Superior temporal gyrus (tissue), 1 donor: ENCODE data around the gene ZMIZ2.
"Not testable (repeated sequence)": the region's sequence is repeated elsewhere in the genome, so short reads cannot be mapped to it uniquely, and the experiment has no call there.

Experiments
- DNase-seq: peaks from one replicate; pipeline ENCODE4 v3.0.0-alpha.2; 2016; ENCODE audit errors: extremely low spot score

ZMIZ2 gene

DNA sequence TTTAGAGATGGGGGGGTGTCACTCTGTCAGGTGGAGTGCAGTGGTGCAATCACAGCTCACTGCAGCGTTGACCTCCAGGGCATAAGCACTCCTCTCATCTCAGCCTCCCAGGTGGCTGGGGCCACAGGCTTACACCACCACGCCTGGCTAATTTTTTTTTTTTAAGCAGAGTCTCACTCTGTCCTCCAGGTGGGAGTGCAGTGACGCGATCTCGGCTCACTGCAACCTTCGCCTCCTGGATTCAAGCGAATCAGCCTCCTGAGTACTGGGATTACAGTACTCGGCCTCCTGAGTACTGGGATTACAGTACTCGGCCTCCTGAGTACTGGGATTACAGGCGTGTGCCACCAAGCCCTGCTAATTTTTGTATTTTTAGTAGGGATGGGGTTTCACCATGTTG, 24.2 kb downstream of the ZMIZ2 start:
- no peak for DNase-seq

DNA sequence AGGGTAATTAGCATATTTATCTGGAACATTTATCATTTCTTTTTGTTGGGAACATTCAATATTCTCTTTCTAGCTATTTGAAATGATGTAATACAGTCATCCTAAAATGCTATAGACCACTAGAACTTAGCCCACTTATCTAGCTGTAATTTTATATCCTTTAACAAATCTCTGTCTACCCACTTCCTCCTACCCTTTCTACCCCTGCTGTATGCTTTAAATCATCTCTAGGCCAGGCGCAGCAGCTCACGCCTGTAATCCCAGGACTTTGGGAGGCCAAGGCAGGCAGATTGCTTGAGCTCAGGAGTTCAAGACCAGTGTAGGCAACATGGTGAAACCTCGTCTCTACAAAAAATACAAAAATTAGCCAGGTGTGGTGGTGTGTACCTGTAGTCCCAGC, 25.8 kb downstream of the ZMIZ2 start:
- not testable (repeated sequence) for DNase-seq

DNA sequence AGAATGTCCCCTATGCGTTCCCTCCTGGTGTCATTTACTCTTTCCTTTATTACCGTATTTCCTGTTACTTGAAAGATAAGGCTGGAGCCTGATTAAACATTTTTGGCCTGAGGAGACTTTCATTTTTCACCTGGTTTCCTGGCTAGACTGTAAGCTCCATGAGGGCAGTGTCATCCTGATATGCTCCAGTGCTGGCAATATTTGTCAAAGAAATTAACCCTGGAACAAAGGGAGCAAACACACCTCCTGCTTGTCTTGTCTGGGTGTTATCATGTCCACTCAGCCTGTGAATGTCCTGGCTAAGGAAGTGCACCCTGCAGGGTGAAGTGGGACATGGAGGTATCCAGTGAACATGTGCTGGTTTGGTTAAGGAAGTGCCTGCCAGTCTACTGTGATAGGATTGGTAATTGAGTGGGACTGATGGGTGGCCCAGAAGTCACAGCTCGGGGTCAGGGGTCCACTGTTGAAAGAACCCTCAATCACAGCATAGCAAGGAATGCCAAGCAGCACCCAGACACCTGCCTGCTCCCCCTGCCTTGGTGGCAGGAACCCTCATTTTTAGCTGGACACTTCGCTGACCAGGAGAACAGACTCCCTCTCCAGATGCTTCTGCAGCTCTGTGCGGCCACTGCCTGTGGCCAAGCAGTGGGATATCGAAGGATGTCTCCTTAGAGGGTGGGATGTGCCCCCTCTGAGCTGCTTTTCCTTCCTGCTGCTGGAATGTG, 26.9 kb downstream of the ZMIZ2 start:
- no peak for DNase-seq

DNA sequence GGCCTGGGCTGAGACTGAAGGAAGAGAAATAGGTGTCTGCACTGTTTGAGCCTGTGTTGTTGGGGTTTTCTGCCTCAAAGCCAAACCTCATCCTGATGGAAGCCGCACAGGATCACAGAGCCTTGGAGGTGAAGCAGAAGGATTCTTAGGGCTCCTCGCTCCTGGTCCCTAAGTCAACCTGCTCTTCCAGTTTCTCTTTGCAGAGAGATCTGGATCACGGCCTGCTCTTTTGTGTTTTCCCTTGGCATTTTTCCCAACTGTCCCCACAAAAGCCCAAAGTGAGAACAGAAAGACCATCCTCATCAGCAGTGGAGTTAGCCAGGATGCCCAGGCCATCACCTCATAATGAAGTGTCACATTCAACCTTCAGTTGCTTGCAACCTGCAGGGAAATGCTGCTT, 27.6 kb downstream of the ZMIZ2 start:
- DNase-seq, result no peak

DNA sequence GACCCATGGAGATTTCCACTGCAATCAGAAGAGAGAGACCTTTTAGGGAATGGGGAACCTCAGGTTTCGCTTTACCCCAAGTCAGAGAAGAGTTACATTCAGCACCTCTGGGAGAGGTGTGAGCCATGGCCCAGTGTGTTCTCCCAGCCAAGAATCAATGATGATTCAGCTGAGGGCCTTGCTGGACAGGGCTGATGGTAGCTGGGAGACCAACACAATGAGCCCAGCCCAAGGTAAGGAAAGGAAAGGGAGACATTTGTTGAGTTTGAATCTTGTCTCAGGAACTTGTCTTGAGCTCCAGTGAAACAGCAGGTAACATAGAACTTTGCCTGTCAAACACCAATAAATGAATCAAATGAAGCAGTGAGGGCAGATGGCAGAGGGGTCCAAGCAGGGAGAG, 33.8 kb downstream of the ZMIZ2 start:
- no peak for DNase-seq

- no peak for DNase-seq
These were observed 34.8 kb downstream of the ZMIZ2 start for GRCh38 chr7:44783407-44783806.

GRCh38 chr7:44784364-44784763, 35.7 kb downstream of the ZMIZ2 start:
- no peak for DNase-seq

- not testable (repeated sequence) for DNase-seq
These were observed 36.6 kb downstream of the ZMIZ2 start for GRCh38 chr7:44785218-44785617.

- DNase-seq, result no peak
These were observed 38.4 kb downstream of the ZMIZ2 start for GRCh38 chr7:44787041-44787440.

- DNase-seq, result no peak
These were observed 39.1 kb downstream of the ZMIZ2 start for GRCh38 chr7:44787762-44788161.

GRCh38 chr7:44789990-44790389, 41.3 kb downstream of the ZMIZ2 start:
- no peak for DNase-seq

GRCh38 chr7:44791278-44792219, 42.9 kb downstream of the ZMIZ2 start:
- no peak for DNase-seq

- DNase-seq, result no peak
These were observed 45.3 kb downstream of the ZMIZ2 start for GRCh38 chr7:44793919-44794318.

GRCh38 chr7:44794331-44794730, 45.7 kb downstream of the ZMIZ2 start:
- DNase-seq, result no peak

DNA sequence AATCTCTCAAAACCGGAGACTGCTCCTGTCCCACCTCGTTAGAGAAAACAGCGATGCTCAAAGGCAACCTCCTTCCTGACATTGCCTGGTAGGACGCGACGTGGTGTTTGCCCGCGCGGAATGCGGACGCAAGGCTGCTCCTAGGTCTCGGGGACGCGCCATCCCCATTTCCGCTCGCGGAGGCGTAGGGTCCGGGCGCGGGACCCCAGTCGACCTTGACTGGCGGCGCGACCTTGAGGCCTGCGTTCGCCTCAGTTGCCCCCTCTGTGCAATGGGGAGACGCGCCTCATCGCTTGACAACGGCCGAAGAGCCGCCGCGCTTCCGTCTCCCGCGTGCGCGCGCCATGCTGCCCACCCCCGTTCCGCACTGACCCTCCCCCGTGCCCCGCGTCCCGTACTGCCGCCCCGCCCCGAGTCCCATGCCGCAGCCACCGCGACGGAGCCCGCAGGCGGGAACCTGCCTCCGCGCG, 47.4 kb downstream of the ZMIZ2 start:
- peak; percentile 58 for DNase-seq

GRCh38 chr7:44796504-44797328, 48.1 kb downstream of the ZMIZ2 start, which contains the start of gene PPIA:
TSS of gene PPIA (plus strand) at chr7:44796681. CDS start at chr7:44796725, 44 bp downstream.
- peak; percentile 98 for DNase-seq

GRCh38 chr7:44797329-44798258, 48.9 kb downstream of the ZMIZ2 start:
- peak; percentile 91 for DNase-seq

DNA sequence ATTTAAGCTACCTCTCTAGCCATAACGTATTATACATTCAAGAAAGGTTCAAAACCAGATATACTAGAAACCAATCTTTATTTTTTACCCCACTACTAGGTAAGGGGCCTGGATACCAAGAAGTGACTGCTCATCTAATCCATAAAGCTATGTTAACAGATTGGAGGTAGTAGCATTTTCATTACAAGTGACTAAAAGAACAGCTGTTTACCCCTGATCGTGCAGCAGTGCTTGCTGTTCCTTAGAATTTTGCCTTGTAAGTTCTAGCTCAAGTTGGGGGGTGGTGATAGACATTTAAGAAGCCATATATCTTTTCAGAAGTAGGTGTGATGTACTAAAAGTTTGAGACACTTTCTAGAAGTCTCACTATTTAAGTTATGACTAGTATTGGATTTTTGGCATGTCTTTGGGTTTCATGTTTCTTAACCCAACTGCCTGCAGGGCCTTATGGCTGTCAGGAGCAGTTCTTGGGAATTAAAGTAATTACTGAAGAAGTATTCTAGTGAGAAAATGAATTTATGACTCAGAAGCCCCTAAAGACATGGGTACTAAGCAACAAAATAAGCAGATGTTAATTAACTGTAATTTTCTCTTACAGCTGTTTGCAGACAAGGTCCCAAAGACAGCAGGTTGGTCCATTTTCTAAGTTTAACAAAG, 50.1 kb downstream of the ZMIZ2 start:
- no peak for DNase-seq

DNA sequence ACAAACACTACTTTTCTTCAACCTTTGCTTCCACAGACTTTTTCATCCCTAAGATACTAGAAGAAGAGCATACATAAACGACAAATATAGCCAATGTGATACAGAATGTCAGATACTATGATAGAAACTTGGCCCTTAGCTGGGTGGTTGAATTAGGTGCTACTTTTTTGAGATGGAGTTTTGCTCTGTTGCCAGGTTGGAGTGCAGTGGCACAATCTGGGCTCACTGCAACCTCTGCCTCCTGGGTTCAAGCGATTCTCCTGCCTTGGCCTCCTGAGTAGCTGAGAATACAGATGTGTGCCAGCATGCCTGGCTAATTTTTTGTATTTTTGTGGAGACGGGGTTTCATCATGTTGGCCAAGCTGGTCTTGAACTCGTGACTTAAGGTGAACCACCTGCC, 51.3 kb downstream of the ZMIZ2 start:
- no peak for DNase-seq

DNA sequence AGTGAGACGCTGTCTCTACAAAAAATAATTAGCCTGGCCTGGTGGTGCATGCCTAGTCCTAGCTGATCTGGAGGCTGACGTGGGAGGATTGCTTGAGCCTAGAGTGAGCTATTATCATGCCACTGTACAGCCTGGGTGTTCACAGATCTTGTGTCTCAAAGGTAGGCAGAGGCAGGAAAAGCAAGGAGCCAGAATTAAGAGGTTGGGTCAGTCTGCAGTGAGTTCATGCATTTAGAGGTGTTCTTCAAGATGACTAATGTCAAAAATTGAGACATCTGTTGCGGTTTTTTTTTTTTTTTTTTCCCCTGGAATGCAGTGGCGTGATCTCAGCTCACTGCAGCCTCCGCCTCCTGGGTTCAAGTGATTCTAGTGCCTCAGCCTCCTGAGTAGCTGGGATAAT, 53.2 kb downstream of the ZMIZ2 start:
- DNase-seq, result no peak
